Measurements from ENCODE around the gene RING1. TPM values are rescaled to one million over a fixed set of nuclear protein-coding genes. Genes with fewer than 3 reads are reported as not detected.
"Not testable (repeated sequence)": the region's sequence is repeated elsewhere in the genome, so short reads cannot be mapped to it uniquely, and the experiment has no call there.

Gene RING1
- total RNA-seq, 4 donors from 2014 or later = 15.0 to 25.3 (median 20.6) TPM

- WGBS = 87% methylated on average over 6 of the region's 9 CpGs
- Histone ChIP-seq H3K36me3 (peaks cover 0 to 16% (median 15%) of the 10 kb centered on the region in 4 donors), H3K4me1 (peaks cover 6 to 30% (median 20%) of the 10 kb centered on the region in 4 donors), H3K4me3 (no peak overlapping the region), H3K9me3 (no peaks in the 10 kb centered on the region), H3K27me3 (peaks cover 0 to 5% (median 0%) of the 10 kb centered on the region in 4 donors), H3K27ac (replicated peaks in 1 of 4) (no peak overlapping the region)
- intact Hi-C loops (cut with DNase I) = no loop called here
- DNase-seq (ENCODE audit: extremely low spot score) = no peak
- TF ChIP-seq EP300 (IDR thresholded peaks at IDR 0.05) (no peak), POLR2AphosphoS5 (IDR thresholded peaks at IDR 0.05) (no peak), CTCF (IDR thresholded peaks at IDR 0.05) (no peak), POLR2A (IDR thresholded peaks at IDR 0.05; ENCODE audit: low read depth) (no peak)
These were observed 7.2 kb downstream of the RING1 start for GRCh38 chr6:33215271-33216116.

- no peak overlapping the region for H3K27ac ChIP-seq (replicated peaks in 1 of 4)
- peaks cover 0 to 10% (median 0%) of the 10 kb centered on the region in 4 donors for H3K27me3 ChIP-seq
- H3K4me1 ChIP-seq = peaks cover 6 to 30% (median 20%) of the 10 kb centered on the region in 4 donors
- no peaks in the 10 kb centered on the region for H3K9me3 ChIP-seq
- WGBS = 84% methylated on average over 3 of the region's 4 CpGs
- TF ChIP-seq POLR2A (IDR thresholded peaks at IDR 0.05; ENCODE audit: low read depth) (no peak), CTCF (IDR thresholded peaks at IDR 0.05) (no peak), EP300 (IDR thresholded peaks at IDR 0.05) (no peak), POLR2AphosphoS5 (IDR thresholded peaks at IDR 0.05) (no peak)
- no peak for DNase-seq (ENCODE audit: extremely low spot score)
- H3K36me3 ChIP-seq = peaks cover 0 to 9% (median 8%) of the 10 kb centered on the region in 4 donors
- no peak overlapping the region for H3K4me3 ChIP-seq
- intact Hi-C loops (cut with DNase I) = no loop called here
These were observed 7.9 kb downstream of the RING1 start for GRCh38 chr6:33216117-33216649.

GRCh38 chr6:33217246-33217645 lies 8.9 kb downstream of the RING1 start:
- intact Hi-C loops (cut with DNase I) = no loop called here
- DNase-seq (ENCODE audit: extremely low spot score) = no peak
- no peak overlapping the region for H3K27ac ChIP-seq (replicated peaks in 1 of 4)
- H3K9me3 ChIP-seq = no peaks in the 10 kb centered on the region
- H3K36me3 ChIP-seq = no peaks in the 10 kb centered on the region
- H3K27me3 ChIP-seq = peaks cover 0 to 10% (median 0%) of the 10 kb centered on the region in 4 donors
- WGBS = 92% methylated on average over 6 of the region's 6 CpGs
- H3K4me1 ChIP-seq = peaks cover 6 to 21% (median 20%) of the 10 kb centered on the region in 4 donors
- no peak for TF ChIP-seq POLR2A (IDR thresholded peaks at IDR 0.05; ENCODE audit: low read depth)
- no peak for TF ChIP-seq POLR2AphosphoS5 (IDR thresholded peaks at IDR 0.05)
- TF ChIP-seq EP300 (IDR thresholded peaks at IDR 0.05) = no peak
- no peak for TF ChIP-seq CTCF (IDR thresholded peaks at IDR 0.05)
- H3K4me3 ChIP-seq = no peak overlapping the region

- TF ChIP-seq EP300 (IDR thresholded peaks at IDR 0.05) (no peak), POLR2AphosphoS5 (IDR thresholded peaks at IDR 0.05) (no peak)
- Histone ChIP-seq H3K4me1 (peaks cover 4 to 17% (median 16%) of the 10 kb centered on the region in 4 donors), H3K36me3 (no peaks in the 10 kb centered on the region), H3K27me3 (peaks cover 0 to 10% (median 0%) of the 10 kb centered on the region in 4 donors), H3K27ac (replicated peaks in 1 of 4) (no peak overlapping the region), H3K9me3 (no peaks in the 10 kb centered on the region), H3K4me3 (no peak overlapping the region)
- intact Hi-C loops (cut with DNase I) = no loop called here
- no peak for DNase-seq (ENCODE audit: extremely low spot score)
- WGBS = 67% methylated on average over 3 of the region's 3 CpGs
These were observed 9.4 kb downstream of the RING1 start for GRCh38 chr6:33217681-33218080.

- H3K27ac ChIP-seq (replicated peaks in 1 of 4); H3K4me3 ChIP-seq; H3K9me3 ChIP-seq; intact Hi-C loops (cut with DNase I); DNase-seq (ENCODE audit: extremely low spot score); H3K36me3 ChIP-seq; H3K4me1 ChIP-seq: not testable (repeated sequence)
- H3K27me3 ChIP-seq = peaks cover 0 to 35% (median 1%) of the 10 kb centered on the region in 4 donors
- 40% methylated on average over 14 of the region's 14 CpGs for WGBS
These were observed 18.3 kb downstream of the RING1 start for GRCh38 chr6:33226503-33227120.
